GM20431 (cell line): Measurements from ENCODE around the gene OBSCN.

ENCODE experiments used
- in situ Hi-C: fragments of 300-500 bp; cut with MseI, MboI; formaldehyde crosslinking; loops from one replicate; pipeline ENCODE4 v1.15.0; 2020; ENCODE audit warnings: low sequenced_read_pairs; ENCODE audit not compliant: unreplicated experiment

The OBSCN gene

GRCh38 chr1:228313536-228314277 is 105.9 kb downstream of the OBSCN start:
- in situ Hi-C loops = no loop called here

DNA sequence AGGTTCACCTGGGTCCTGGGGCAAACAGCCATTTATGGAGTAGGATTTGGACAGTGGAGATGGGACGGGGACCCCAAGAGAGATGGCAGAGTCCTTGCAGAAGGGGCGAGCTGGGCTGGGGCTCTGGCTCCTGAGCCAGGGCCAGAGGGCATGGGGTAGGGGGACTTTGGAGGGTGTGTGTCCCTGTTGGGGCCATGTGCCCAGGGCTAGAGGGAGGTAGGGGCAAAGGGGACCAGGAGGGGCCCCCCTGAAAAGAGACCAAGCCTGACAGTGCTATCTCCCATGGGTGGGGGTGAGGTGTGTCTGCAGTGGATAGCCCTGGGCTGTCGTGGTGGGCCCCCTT is 106.4 kb downstream of the OBSCN start:
- in situ Hi-C loops = no loop called here

DNA sequence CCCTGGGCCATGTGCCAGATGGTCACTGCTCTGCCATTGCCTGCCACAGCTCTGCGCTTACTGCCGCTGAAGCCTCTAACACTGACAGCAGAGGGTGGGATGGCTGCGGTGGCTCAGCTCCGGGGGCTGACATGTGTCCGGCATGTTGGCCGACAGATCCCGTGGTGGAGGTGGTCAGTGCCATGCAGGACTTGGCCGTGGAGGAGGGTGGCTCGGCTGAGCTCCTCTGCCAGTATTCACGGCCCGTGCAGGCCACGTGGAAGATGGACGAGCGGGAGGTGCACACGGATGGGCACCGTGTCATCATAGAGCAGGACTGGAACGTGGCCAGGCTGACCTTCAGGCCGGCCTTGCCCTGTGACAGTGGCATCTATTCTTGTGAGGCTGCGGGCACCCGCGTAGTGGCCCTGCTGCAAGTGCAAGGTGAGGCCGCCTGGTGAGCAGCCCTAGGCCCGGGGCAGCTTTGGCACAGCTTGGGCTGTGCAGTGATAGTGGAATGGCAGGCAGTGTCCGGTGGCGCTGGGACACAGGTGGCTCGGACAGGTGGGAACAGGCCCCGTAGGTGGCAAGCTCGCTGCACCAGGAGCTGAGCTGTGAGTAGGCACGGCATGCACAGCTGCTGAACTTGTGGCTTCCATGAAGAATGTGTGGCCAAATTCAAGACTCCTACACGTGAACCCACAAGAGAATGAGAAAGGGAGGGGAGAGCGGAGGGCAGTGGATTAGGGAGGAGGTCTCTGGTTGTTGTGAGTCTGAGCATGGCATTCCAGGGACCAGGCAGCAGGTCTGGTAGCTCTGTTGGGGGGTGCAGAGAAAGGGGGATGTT is 107.0 kb downstream of the OBSCN start:
- in situ Hi-C loops = no loop called here

- in situ Hi-C loops = no loop called here
These were observed 107.7 kb downstream of the OBSCN start for GRCh38 chr1:228315484-228315944.

DNA sequence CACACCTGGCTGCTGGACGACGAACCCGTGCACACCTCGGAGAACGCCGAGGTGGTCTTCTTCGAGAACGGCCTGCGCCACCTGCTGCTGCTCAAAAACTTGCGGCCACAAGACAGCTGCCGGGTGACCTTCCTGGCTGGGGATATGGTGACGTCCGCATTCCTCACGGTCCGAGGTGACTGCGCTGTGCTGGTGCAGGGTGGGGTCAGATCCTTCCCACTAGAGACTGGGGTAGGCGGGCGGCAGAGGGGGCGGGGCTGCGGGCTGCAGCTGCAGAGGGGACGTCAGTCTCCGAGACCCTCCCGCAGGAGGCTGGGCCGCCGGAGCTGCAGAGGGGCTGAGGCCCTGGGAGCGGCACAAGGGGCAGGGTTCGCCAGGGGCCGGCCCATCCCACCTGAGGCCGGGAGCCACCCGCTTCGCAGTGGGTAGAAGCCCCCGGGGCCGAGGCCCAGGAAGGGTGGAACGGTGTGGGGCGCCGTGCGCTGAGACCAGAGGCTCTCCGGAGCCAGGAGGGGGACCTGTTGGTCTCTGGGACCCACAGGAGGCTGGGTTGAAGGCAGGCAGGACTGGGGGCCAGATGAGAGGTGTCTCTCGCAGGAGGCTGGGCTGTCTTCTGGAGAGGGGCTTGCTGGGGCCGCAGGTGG is 108.2 kb downstream of the OBSCN start:
- in situ Hi-C loops = no loop called here

- in situ Hi-C loops = no loop called here
These were observed 108.9 kb downstream of the OBSCN start for GRCh38 chr1:228316589-228317387.

DNA sequence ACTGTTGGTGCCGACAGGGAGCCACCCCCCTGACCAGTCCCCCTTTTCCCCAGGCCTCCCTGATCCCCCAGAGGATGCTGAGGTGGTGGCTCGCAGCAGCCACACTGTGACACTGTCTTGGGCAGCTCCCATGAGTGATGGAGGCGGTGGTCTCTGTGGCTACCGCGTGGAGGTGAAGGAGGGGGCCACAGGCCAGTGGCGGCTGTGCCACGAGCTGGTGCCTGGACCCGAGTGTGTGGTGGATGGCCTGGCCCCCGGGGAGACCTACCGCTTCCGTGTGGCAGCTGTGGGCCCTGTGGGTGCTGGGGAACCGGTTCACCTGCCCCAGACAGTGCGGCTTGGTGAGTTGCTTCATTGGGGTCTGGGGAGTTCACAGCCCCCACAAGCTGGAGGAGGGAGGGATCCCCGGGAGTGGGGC is 109.6 kb downstream of the OBSCN start:
- in situ Hi-C loops = no loop called here

- in situ Hi-C loops = no loop called here
These were observed 110.3 kb downstream of the OBSCN start for GRCh38 chr1:228317891-228318810.

DNA sequence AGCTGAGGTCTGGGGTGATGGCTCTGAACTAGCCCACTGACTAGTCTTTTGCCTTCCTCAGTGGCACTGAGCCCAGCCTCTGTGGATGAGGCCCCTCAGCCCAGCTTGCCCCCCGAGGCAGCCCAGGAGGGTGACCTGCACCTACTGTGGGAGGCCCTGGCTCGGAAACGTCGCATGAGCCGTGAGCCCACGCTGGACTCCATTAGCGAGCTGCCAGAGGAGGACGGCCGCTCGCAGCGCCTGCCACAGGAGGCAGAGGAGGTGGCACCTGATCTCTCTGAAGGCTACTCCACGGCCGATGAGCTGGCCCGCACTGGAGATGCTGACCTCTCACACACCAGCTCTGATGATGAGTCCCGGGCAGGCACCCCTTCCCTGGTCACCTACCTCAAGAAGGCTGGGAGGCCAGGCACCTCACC is 111.0 kb downstream of the OBSCN start:
- in situ Hi-C loops = no loop called here

DNA sequence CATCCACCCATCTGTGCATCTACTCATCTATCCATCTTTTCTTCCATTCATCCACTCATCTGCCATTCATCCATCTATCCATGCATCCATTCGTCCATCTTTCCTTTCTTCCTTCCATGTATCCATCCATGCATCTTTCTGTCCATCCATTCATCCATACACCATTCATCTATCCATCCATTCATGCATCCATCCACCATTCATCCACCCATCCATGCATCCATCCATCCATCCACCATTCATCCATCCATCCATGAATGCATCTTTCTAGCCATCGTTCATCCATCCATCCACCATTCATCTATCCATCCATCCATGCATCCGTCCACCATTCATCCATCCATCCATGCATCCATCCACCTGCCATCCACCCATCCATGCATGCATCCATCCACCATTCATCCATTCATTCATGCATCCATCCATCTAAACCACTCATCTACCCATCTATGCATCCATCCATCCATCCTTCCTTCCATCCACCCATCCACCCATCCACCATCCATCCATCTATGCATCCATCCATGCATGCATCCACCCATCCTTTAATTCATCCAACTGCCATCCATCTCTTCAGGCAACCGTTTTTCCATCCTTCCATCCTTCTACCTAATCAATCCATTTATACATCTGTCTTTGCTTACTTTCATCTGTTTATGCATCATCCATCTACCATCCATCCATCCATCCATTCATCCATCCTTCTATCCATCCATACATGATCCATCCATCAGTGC is 111.7 kb downstream of the OBSCN start:
- in situ Hi-C loops = no loop called here

DNA sequence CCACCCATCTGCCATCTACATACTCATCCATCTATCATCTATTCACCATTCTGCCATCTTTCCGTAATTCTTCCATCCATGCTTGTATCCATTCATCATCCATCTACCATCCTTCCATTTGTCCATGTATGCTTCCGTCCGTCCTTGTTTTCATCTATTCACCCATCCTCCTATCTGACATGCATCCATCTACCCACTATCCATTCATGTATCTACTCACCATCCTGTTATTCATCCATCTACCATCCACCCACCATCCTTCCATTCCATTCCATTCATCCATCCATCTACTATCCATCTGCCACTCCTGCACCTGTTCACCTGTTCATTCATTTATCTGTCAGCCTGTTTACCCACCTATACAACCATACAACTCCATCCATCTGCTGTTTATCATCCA is 112.5 kb downstream of the OBSCN start:
- in situ Hi-C loops = no loop called here

- in situ Hi-C loops = no loop called here
These were observed 113.6 kb downstream of the OBSCN start for GRCh38 chr1:228321435-228321834.

GRCh38 chr1:228321895-228322294 is 114.1 kb downstream of the OBSCN start:
- in situ Hi-C loops = no loop called here

GRCh38 chr1:228323401-228323800 is 115.6 kb downstream of the OBSCN start:
- in situ Hi-C loops = no loop called here

DNA sequence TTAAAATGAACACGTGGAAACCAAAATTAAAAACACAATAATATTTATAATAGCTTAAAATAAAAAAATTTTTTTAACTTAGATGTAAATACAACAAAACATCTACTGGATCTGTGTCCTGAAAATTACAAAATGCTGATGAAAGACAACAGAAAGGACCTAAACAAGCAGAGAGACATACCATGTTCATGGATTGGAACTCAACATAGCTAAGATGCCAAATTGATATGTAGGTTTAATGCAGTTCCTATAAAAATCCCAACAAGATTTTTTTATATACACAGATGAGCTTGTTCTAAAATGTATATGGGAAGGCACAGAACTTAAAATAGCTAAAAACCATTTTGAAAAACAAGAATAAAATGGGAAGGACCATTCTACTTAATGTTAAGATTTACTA is 117.4 kb downstream of the OBSCN start:
- in situ Hi-C loops = no loop called here

DNA sequence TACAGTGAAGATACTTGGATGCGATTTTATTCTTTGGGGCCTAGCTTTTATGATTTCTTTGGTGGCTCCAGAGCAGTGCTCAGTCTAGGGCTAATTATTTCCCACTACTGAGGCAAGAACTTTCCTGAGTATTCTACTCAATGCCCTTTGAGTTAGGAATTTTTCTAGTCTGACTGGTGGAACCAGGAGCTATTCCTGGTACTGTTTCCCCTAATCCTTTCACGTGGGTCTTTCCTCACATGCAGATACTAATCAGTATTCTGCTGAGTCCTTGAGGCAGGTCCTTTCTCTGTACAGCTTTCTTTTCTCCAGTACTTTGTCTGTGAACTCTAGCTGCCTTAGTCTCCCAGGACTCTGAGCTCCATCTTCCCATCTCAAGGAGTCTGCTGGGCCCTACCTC is 122.0 kb downstream of the OBSCN start:
- in situ Hi-C loops = no loop called here

DNA sequence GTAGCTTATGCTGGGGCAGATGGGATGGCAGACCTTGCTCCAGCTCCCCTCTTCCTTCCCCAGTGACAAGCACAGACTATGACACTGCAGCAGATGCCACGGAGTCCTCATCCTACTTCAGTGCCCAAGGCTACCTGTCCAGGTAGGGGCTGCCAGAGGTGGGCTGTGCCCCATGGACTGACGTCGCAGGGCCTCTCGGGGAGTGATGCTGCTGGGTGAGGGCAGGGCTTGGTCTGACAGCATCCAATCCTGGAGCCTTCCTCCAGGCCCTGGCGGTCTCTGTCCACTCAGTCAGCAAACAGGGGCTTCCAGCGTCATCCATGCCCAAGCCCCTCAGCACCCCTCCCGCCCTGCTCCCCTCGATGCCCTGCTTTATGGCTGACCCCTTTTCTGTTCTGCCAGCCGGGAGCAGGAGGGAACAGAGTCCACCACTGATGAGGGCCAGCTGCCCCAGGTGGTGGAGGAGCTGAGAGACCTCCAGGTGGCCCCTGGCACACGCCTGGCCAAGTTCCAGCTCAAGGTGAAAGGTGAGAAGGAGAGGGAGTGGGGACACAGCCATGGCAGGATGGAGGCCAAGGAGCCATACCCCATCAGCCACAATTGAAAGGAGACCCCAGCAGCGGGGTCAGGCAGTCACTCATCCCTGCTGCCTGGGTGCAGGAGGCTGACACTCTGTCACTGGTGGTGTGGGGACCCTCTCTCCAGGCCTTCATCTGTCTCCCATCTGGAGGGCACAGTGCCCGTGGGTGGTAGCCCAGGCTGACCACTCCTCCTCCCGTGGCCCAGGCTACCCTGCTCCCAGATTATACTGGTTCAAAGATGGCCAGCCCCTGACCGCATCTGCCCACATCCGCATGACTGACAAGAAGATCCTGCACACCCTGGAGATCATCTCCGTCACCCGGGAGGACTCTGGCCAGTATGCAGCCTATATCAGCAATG is 125.2 kb downstream of the OBSCN start:
- in situ Hi-C loops = no loop called here

GRCh38 chr1:228333739-228334115 is 125.9 kb downstream of the OBSCN start:
- in situ Hi-C loops = no loop called here
